Stimulated activated naive CD8-positive, alpha-beta T cell treated with anti-CD3 and anti-CD28 coated beads, Interleukin-15, Interleukin-2, amounts not matched to agents 100 ng/mL and 50 ng/mL, for 24 hours (primary cell): ENCODE results near the gene PARD3B.
"Not testable (repeated sequence)": the region's sequence is repeated elsewhere in the genome, so short reads cannot be mapped to it uniquely, and the experiment has no call there.

Experiments used
- H3K27ac Mint-ChIP-seq: one replicate; pipeline ENCODE4 v1.8.0; 2021; ENCODE audit warnings: mild to moderate bottlenecking, mixed read lengths
- H3K27me3 Mint-ChIP-seq: one replicate; pipeline ENCODE4 v1.8.0; 2021; ENCODE audit warnings: mixed read lengths
- H3K36me3 Mint-ChIP-seq: one replicate; pipeline ENCODE4 v1.8.0; 2021; ENCODE audit warnings: low read depth, mixed read lengths
- H3K4me1 Mint-ChIP-seq: one replicate; pipeline ENCODE4 v1.8.0; 2021; ENCODE audit warnings: low read depth, mixed read lengths
- H3K4me3 Mint-ChIP-seq: one replicate; pipeline ENCODE4 v1.8.0; 2021; ENCODE audit warnings: mild to moderate bottlenecking, mixed read lengths
- H3K9me3 Mint-ChIP-seq: one replicate; pipeline ENCODE4 v1.8.0; 2021; ENCODE audit warnings: mixed read lengths

Gene PARD3B

DNA sequence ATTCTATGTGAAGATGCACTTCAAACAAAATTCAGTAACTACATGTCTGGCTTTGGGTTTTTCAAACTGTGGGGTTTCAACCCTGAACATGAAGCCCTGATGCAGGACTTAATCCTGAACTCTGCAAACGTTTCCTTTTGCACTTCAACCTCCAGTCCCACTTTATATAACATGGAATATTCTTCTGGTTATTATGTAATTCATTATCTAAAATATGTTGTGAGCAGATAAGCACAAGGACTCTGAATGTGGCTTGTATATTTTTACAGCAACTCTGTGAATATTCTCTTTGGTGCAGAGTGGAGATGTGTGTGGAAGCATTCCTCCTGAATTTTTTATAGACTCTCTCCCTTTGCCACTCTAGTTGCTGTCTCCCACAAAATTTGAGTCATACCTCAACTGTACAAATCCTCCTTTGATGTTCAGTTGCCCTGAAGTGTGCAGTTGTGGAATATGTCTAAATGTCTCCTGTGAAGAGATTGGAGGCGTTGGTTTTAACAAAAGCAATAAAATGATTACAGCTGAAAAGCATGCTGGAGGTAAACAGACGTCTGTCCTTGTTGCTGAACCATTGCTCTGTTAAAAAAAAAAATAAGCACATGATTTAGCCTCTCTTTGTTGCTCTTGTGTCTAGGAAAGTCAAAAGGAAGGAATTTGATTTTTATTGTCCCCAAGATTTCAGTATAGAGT, 931.9 kb downstream of the PARD3B start:
- Mint-ChIP-seq H3K27me3 (no peaks in the 10 kb centered on the region), H3K36me3 (no peaks in the 10 kb centered on the region), H3K4me3 (no peak overlapping the region), H3K27ac (no peak overlapping the region), H3K9me3 (no peaks in the 10 kb centered on the region), H3K4me1 (no peaks in the 10 kb centered on the region)

DNA sequence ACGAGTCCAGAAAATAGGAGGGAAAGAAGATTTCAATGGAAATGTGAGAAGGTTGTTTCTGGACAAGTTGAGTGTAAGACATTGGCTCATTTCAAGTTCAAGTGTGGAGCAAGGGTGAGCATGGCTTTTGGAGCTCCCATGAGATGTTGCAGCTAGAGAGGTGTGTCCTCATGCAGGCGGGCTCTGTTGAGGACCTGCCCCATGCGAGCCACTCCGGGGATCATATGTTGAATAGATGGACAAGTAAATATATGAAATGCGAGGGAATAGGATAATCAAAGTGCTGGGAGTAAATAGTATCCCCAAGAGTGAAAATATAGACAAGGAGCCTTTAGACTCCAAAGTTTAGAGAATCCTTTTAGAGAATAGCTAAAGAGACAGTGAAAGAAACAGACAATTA, 936.6 kb downstream of the PARD3B start:
- H3K27ac Mint-ChIP-seq = no peak overlapping the region
- H3K36me3 Mint-ChIP-seq = no peaks in the 10 kb centered on the region
- no peaks in the 10 kb centered on the region for H3K4me1 Mint-ChIP-seq
- H3K9me3 Mint-ChIP-seq = no peaks in the 10 kb centered on the region
- no peaks in the 10 kb centered on the region for H3K27me3 Mint-ChIP-seq
- no peak overlapping the region for H3K4me3 Mint-ChIP-seq

DNA sequence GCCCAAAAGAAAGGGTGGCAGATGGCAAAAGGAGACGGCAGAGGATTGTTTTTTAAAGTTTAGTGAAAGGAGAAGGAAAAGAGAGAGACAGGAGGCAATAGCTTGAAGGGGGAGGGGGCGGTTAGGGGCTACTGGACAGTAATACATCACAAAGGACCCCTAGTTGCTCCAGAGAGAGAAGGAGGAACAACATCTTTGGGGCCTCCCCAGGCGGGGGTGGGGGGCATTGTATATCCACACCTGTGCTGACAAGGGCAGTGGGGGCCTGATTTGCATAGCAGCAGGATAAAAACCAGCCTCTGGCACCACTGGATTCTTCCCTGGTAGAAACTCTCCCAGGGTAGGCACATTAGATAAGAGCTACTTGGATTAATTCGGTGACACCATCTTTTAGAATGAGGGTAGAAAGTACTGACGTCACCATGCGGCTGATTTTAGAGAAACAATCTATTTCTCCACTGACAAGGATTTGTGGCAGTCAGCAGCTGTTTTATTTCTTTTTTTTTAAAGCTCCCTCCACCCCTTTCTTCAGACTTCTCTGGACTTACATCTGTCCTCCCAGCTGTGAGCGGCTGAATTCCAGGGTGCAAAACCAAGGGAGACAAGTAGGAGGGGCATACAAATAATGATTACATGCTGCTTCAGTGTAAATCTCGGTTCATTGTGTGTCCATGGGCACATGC, 937.3 kb downstream of the PARD3B start:
- H3K27me3 Mint-ChIP-seq = no peaks in the 10 kb centered on the region
- H3K4me1 Mint-ChIP-seq = no peaks in the 10 kb centered on the region
- H3K27ac Mint-ChIP-seq = no peak overlapping the region
- H3K9me3 Mint-ChIP-seq = no peaks in the 10 kb centered on the region
- H3K36me3 Mint-ChIP-seq = no peaks in the 10 kb centered on the region
- H3K4me3 Mint-ChIP-seq = no peak overlapping the region

DNA sequence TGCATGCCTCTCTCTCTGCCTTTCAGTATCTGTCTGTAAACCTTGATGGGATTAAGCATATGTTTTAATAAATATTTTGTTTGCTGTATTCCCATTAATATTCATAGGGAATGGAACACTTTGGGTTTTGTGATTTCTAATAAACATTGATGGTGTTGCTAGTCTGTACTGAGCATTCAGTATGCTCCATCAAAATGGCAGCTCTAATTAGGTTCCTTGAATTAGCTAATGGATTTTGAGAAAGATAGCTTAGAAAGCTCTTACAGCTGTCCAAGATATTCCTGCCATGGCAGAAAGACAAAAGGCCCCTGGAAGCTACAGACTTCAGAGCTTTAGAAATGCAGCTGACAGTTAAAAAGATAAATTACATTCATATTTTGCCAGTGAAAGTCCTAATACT, 937.8 kb downstream of the PARD3B start:
- no peak overlapping the region for H3K27ac Mint-ChIP-seq
- H3K36me3 Mint-ChIP-seq = no peaks in the 10 kb centered on the region
- H3K9me3 Mint-ChIP-seq = no peaks in the 10 kb centered on the region
- no peak overlapping the region for H3K4me3 Mint-ChIP-seq
- H3K27me3 Mint-ChIP-seq = no peaks in the 10 kb centered on the region
- no peaks in the 10 kb centered on the region for H3K4me1 Mint-ChIP-seq

DNA sequence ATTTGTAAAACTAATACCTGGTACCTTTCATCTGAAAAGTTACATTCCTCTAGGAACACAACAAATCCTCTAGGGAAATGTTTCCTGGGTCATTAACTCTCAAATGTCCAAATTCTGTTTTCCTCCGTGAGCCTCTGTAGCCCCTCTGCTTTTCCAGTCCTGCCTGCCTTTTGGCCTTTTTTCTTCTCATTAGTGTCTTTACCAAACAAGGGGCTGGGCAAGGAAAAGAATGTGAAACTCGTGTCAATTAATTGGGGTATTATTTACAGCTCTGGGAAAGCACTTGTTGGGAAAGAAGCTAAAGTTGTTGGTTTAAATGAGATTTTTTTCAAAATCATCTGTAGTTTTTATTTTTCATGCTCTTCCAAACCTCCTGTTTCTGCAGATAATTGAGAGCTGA, 938.9 kb downstream of the PARD3B start:
- Mint-ChIP-seq H3K27me3 (no peaks in the 10 kb centered on the region), H3K27ac (no peak overlapping the region), H3K4me1 (no peaks in the 10 kb centered on the region), H3K4me3 (no peak overlapping the region), H3K36me3 (no peaks in the 10 kb centered on the region), H3K9me3 (no peaks in the 10 kb centered on the region)

DNA sequence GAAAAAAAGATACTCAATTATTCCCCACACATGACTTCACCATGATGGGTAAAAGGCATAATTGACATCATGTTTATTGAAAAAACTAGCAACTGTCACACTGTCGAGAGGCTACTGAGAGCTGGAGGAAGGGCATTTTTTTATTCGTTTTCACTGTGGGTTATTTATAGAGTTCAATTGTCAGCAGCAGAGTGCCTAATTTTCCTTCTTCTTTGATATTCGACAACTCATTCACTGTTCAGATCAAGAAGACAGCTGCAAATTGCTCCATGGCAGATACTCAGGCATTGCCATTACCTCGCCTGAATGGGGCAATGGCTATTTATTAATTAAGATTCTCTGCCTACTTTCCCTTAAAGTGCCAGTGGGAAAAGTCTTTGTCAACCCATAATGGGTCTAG, 939.5 kb downstream of the PARD3B start:
- H3K27me3 Mint-ChIP-seq = no peaks in the 10 kb centered on the region

DNA sequence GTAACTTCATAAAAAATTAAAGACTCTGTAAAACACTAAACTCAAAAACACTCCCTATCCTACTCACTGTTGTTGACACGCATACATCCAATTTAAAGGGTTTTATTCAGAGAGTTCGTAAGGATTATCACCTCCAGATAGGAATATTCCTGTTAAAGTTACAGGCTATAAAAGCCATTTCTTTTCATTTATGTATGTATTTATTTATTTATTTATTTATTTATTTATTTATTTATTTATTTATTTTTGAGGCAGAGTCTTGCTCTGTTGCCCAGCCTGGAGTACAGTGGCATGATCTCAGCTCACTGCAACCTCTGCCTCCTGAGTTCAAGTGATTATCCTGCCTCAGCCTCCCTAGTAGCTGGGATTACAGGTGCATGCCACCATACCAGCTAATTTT, 948.3 kb downstream of the PARD3B start:
- H3K4me1 Mint-ChIP-seq, H3K4me3 Mint-ChIP-seq, H3K27ac Mint-ChIP-seq, H3K36me3 Mint-ChIP-seq, H3K9me3 Mint-ChIP-seq, H3K27me3 Mint-ChIP-seq: not testable (repeated sequence)

More for the DNA sequence above, 939.5 kb downstream of the PARD3B start:
- Mint-ChIP-seq H3K27ac (no peak overlapping the region), H3K36me3 (no peaks in the 10 kb centered on the region), H3K9me3 (no peaks in the 10 kb centered on the region), H3K4me1 (no peaks in the 10 kb centered on the region), H3K4me3 (no peak overlapping the region)

DNA sequence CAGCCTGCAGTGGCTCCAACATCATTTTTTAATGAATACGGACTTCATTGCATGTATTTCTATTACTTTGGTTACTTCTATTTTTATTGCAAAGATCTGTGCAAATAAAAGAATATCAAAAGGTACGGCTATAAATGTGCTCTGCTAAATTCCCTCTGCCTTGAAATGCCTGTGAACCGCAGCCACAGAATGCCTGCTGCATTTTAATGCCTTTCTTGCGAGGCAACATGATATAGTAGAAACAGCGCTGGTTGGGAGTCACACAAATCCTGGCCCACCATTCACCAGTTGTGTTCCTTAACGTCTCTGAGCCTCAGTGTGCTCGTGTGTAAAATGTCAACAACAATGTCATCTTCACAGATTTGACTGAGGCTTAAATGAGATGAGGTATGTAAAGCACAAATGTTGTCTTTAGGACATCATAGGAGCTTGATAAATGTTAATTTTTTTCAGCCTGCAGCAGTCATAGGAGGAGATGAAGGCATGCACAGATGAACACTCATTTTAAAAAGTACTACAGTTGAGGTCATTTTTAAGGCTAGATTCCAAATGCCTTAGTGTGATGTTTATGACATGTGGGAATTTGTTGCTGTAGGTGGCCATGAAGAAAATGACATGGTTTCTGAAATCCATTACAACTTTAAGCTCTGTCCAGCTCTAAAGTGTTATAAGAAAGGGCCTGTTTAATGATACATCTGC, 949.4 kb downstream of the PARD3B start:
- no peak overlapping the region for H3K4me3 Mint-ChIP-seq

DNA sequence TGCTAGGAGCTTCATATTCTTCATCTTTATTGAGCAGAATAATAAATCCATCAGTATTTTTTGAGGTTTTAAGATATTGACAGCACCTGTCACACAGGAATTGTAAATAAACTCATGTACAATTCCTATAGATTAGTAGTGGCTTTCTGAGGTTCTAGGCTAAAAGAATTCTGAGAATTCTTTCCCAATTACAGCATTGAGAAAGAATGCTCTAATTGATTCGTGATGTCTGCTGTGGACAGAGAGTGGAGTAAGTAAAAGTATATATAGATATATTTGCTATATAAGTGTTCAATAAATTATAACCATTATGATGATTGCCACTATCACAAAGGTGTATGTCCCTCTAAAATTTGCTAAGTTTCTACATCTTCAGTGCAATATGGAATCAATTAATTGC, 950.5 kb downstream of the PARD3B start:
- Mint-ChIP-seq H3K9me3 (no peaks in the 10 kb centered on the region), H3K27me3 (no peaks in the 10 kb centered on the region), H3K36me3 (no peaks in the 10 kb centered on the region), H3K4me3 (no peak overlapping the region), H3K4me1 (no peaks in the 10 kb centered on the region), H3K27ac (no peak overlapping the region)

More for the DNA sequence above, 949.4 kb downstream of the PARD3B start:
- Mint-ChIP-seq H3K4me1 (no peaks in the 10 kb centered on the region), H3K36me3 (no peaks in the 10 kb centered on the region), H3K27ac (no peak overlapping the region), H3K27me3 (no peaks in the 10 kb centered on the region), H3K9me3 (no peaks in the 10 kb centered on the region)

DNA sequence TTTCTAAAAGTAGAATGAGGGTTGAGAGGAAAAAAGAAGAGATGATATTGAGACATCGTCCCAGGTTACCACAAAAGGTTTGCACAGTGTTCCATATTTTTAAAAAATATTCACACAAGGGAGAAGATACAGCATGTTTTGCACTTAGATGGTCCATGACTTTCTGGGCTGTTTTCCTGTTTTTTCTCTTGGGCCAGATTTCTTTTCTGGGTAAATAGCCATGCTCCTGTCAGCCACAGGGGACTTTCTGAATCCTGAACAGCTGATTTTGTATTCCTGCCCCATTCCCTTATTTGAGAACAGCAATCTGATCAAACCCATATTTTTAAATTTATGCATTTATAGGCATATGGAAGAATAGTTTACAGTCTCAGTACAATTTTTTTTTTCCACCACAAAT, 951.1 kb downstream of the PARD3B start:
- Mint-ChIP-seq H3K27ac (no peak overlapping the region), H3K36me3 (no peaks in the 10 kb centered on the region), H3K9me3 (no peaks in the 10 kb centered on the region), H3K4me1 (no peaks in the 10 kb centered on the region), H3K27me3 (no peaks in the 10 kb centered on the region), H3K4me3 (no peak overlapping the region)

DNA sequence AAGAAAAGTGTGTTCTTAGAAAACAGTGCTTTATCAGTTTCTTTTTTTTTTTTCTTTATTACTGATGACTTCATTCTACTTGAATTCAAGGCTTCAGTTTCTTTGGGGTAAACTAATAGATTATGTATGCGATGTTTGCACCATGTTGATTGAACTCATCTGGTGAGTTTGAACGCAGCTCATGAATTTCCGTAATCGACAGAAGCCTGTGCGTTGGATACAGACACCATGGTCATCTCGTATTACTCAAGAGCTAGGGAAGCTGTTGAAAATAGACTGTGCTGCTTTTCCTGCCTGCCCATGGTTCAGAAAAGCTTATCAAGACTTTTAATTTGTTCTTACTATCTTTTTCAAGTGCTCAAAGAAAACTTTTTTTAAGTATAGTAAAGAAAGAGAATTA, 951.5 kb downstream of the PARD3B start:
- no peaks in the 10 kb centered on the region for H3K9me3 Mint-ChIP-seq
- no peaks in the 10 kb centered on the region for H3K36me3 Mint-ChIP-seq
- H3K4me1 Mint-ChIP-seq = no peaks in the 10 kb centered on the region
- H3K27me3 Mint-ChIP-seq = no peaks in the 10 kb centered on the region
- H3K27ac Mint-ChIP-seq = no peak overlapping the region
- no peak overlapping the region for H3K4me3 Mint-ChIP-seq

DNA sequence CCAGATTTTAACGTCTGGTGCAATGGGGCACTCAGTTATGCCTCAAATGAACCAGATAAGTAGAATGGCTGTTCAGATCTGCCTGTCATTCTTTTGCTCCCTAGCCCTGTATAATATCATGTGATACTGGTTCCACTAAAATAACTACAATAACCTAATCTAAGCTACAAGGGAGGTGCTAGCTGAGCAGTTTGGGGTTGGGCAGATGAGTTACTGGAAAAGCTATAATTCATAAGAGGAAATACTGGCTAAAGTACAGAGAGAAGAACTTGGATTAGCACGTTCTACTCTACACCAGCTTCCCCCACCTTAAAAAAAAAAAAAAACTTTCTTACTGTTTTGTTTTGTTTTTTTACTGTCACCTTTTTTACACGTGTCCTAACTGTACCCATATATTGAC, 953.7 kb downstream of the PARD3B start:
- H3K9me3 Mint-ChIP-seq = no peaks in the 10 kb centered on the region
- no peaks in the 10 kb centered on the region for H3K36me3 Mint-ChIP-seq
- no peaks in the 10 kb centered on the region for H3K27me3 Mint-ChIP-seq
- no peak overlapping the region for H3K27ac Mint-ChIP-seq
- no peaks in the 10 kb centered on the region for H3K4me1 Mint-ChIP-seq
- H3K4me3 Mint-ChIP-seq = no peak overlapping the region

DNA sequence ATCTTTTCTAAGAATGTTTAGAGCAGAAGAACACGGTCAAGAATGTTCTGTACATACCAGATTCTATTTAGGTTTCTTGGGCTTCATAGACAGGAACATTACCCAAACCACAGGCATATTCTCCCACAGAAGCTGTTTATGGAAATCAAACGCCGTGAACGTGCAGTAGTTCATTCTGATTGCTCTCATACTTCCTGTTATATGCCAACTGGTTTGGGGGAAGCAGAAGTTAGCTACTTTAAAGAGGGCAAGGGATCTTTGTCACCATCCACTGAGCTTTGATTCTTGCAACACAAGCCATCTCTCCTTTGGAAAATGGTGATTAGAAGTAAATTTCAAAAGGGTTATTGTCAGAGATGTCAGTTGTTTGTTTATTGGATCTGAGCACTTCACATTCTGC, 954.8 kb downstream of the PARD3B start:
- Mint-ChIP-seq H3K27me3 (no peaks in the 10 kb centered on the region), H3K36me3 (no peaks in the 10 kb centered on the region), H3K4me1 (no peaks in the 10 kb centered on the region), H3K27ac (no peak overlapping the region), H3K4me3 (no peak overlapping the region), H3K9me3 (no peaks in the 10 kb centered on the region)

DNA sequence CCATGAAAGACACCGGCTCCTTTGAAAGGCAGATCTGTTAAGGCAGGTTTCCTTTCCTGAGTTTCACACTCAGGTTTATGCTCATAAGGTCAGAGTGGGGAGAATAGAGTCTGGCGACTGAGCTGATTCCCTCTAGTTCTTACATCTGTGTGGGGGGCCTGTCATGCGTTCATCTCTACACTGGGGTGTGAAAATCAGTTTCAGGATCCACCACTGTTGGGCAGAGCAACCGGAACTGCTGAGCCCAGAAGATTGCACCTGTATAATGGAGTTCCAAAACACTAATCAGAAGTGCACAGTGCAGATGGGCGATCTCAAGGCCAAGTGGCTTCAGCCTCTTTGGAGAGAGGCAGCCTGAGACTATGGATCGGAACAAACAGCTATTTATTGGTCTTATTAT, 955.7 kb downstream of the PARD3B start:
- Mint-ChIP-seq H3K36me3 (no peaks in the 10 kb centered on the region), H3K27me3 (no peaks in the 10 kb centered on the region), H3K27ac (no peak overlapping the region), H3K4me1 (no peaks in the 10 kb centered on the region), H3K9me3 (no peaks in the 10 kb centered on the region), H3K4me3 (no peak overlapping the region)

DNA sequence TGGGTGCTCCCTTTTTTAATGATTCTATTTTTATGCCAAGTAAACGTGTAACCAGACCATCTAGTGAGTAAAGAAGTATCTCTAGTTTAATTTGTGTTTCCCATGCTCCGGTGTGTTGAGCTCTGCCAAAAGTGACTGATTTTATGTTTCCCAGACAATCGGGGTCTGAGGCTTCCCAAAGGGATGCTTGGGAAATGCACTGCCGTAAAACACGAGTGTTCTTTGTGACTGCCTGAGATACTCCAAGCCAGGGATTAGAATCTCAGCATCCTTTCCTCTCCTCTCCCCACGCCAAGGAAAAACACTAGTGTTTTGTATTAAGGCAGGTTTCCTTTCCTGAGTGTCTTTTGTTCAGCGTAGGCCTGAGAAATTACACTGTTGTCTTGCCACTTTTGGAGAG, 956.6 kb downstream of the PARD3B start:
- H3K9me3 Mint-ChIP-seq = no peaks in the 10 kb centered on the region
- H3K27me3 Mint-ChIP-seq = no peaks in the 10 kb centered on the region
- H3K36me3 Mint-ChIP-seq = no peaks in the 10 kb centered on the region
- H3K4me1 Mint-ChIP-seq = no peaks in the 10 kb centered on the region
- H3K4me3 Mint-ChIP-seq = no peak overlapping the region
- no peak overlapping the region for H3K27ac Mint-ChIP-seq
